ENCODE data around the gene ZNF532. TPM values are rescaled to one million over a fixed set of nuclear protein-coding genes. Genes with fewer than 3 reads are reported as not detected.
"Not testable (repeated sequence)": the region's sequence is repeated elsewhere in the genome, so short reads cannot be mapped to it uniquely, and the experiment has no call there.

Gene ZNF532
- total RNA-seq, 1 donor, result 49.6 TPM

DNA sequence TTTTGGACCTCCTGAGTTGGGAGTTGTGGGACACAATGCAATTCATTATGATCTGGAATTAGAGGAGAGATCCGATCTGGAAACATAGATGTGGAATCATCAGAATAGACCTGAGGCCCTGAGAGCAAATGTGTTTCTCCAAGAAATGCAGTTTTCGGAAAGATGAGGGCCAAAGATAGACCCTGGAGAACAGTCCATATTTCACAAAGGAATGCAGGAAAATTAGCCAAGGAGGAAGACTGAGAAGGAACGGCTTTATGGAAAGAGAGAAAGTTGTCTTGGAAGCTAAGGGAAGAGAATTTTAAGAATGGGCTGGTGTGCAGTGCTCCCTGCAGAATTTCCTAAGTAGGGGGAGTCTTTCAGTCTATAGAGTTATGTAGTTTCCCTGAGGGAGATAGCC, 11.1 kb upstream of the ZNF532 start:
- Histone ChIP-seq H3K9me3 (ENCODE audit: low read depth, low read length) (no peaks in the 10 kb centered on the region), H3K27ac (ENCODE audit: low read depth, low read length) (no peak overlapping the region), H2AFZ (ENCODE audit: low read length) (no peak overlapping the region), H3K4me2 (ENCODE audit: insufficient read depth, low read length) (no peak overlapping the region), H3K79me2 (ENCODE audit: insufficient read depth, low read length) (no peaks in the 10 kb centered on the region), H4K20me1 (ENCODE audit: insufficient read depth, low read length) (no peaks in the 10 kb centered on the region), H3K4me1 (ENCODE audit: insufficient read depth, low read length) (no peaks in the 10 kb centered on the region), H3K36me3 (ENCODE audit: insufficient read depth, low read length) (no peaks in the 10 kb centered on the region), H3K4me3 (ENCODE audit: insufficient read depth, low read length) (no peak overlapping the region), H3K27me3 (ENCODE audit: insufficient read depth, low read length) (no peaks in the 10 kb centered on the region)
- TF ChIP-seq, protein P1, sequence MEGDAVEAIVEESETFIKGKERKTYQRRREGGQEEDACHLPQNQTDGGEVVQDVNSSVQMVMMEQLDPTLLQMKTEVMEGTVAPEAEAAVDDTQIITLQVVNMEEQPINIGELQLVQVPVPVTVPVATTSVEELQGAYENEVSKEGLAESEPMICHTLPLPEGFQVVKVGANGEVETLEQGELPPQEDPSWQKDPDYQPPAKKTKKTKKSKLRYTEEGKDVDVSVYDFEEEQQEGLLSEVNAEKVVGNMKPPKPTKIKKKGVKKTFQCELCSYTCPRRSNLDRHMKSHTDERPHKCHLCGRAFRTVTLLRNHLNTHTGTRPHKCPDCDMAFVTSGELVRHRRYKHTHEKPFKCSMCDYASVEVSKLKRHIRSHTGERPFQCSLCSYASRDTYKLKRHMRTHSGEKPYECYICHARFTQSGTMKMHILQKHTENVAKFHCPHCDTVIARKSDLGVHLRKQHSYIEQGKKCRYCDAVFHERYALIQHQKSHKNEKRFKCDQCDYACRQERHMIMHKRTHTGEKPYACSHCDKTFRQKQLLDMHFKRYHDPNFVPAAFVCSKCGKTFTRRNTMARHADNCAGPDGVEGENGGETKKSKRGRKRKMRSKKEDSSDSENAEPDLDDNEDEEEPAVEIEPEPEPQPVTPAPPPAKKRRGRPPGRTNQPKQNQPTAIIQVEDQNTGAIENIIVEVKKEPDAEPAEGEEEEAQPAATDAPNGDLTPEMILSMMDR (IDR thresholded peaks at IDR 0.05; ENCODE audit: extremely low read depth, low read depth, low read length), result no peak
- DNase-seq (ENCODE audit: insufficient read length, low spot score, missing footprints), result no peak

DNA sequence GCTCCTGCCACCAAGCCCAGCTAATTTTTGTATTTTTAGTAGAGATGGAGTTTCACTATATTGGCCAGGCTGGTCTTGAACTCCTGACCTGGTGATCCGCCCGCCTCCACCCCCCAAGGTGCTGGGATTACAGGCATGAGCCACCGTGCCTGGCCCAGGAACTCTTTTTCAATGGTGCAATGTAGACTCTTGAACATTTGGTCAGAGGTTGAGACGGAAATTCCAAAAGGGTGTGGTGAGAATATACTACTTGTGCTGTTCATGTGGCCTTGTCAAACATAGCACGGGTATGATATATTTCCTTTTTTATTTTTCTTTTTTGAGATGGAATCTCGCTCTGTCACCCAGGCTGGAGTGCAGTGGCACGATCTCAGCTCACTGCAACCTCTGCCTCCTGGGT, 9.2 kb upstream of the ZNF532 start:
- H3K4me3 ChIP-seq (ENCODE audit: insufficient read depth, low read length); H3K27me3 ChIP-seq (ENCODE audit: insufficient read depth, low read length); H3K9me3 ChIP-seq (ENCODE audit: low read depth, low read length); H4K20me1 ChIP-seq (ENCODE audit: insufficient read depth, low read length); H3K36me3 ChIP-seq (ENCODE audit: insufficient read depth, low read length); DNase-seq (ENCODE audit: insufficient read length, low spot score, missing footprints); H3K4me2 ChIP-seq (ENCODE audit: insufficient read depth, low read length); H3K79me2 ChIP-seq (ENCODE audit: insufficient read depth, low read length); H3K4me1 ChIP-seq (ENCODE audit: insufficient read depth, low read length); H2AFZ ChIP-seq (ENCODE audit: low read length); H3K27ac ChIP-seq (ENCODE audit: low read depth, low read length): not testable (repeated sequence)

DNA sequence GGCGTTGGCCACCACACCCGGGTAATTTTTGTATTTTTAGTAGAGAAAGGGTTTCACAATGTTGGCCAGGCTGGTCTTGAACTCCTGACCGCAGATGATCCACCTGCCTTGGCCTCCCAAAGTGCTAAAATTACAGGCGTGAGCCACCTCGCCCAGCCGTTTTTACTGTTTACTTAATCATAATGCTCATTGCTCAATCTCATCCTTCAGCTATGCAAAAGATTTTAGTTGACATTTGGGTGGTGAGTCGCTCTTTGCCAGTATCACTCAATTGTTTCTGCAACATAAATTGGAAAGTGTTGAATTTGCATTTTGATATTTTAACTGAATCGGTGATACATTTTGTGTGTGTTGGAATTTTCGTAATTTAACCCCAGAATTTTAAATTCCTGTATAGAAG, 7.8 kb upstream of the ZNF532 start:
- no peak overlapping the region for H3K4me3 ChIP-seq (ENCODE audit: insufficient read depth, low read length)
- peaks cover 3% of the 10 kb centered on the region for H3K79me2 ChIP-seq (ENCODE audit: insufficient read depth, low read length)
- H3K27ac ChIP-seq (ENCODE audit: low read depth, low read length), result no peak overlapping the region
- TF ChIP-seq, protein P1 (IDR thresholded peaks at IDR 0.05; ENCODE audit: extremely low read depth, low read depth, low read length), result no peak
- peak; percentile 71 for DNase-seq (ENCODE audit: insufficient read length, low spot score, missing footprints)
- no peaks in the 10 kb centered on the region for H3K9me3 ChIP-seq (ENCODE audit: low read depth, low read length)
- H3K27me3 ChIP-seq (ENCODE audit: insufficient read depth, low read length), result no peaks in the 10 kb centered on the region
- no peak overlapping the region for H3K4me2 ChIP-seq (ENCODE audit: insufficient read depth, low read length)
- H2AFZ ChIP-seq (ENCODE audit: low read length), result no peak overlapping the region
- H3K4me1 ChIP-seq (ENCODE audit: insufficient read depth, low read length), result peaks cover 14% of the 10 kb centered on the region
- H4K20me1 ChIP-seq (ENCODE audit: insufficient read depth, low read length), result no peaks in the 10 kb centered on the region
- H3K36me3 ChIP-seq (ENCODE audit: insufficient read depth, low read length), result no peaks in the 10 kb centered on the region

DNA sequence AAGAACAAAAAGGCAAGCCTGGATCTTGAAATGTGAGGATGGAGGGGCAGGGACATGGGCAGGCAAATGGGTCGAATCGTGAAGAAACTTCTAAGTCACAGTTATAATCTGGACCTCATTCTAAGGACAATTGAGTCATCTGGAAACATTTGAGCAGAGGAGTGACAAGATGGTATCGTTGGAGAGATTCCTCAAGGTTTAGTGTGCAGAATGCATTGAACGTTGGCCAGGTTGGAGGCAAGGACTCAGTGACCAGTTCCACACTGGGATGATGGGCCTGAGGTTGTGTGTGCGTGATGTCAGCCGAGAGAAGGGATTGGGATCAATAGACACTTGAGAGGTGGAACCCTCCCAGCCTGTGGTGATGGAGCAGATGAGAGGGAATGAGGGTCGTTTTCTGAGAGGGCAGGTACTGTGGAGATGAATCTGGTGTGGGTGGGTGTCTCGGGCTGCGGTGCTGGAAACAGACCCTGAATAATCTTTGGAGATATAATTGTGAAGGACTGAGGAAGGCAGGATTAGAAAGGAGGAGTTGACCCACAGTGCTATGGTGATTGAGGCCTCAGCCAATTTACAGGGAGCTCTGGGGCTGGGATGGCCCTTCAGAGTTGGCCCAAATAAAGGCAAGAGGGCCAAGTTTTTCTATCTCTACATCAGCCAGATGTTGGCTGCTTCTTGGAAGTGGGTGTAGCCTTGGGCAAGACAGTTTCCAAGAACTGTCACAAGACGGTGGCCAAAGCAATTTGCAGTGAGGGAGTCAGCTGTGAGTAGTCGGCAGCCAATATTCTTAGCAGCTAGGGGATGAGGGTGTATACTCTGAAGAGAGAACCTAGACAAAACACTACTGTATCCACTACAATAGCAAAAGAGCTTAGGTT, 5.8 kb upstream of the ZNF532 start:
- H3K9me3 ChIP-seq (ENCODE audit: low read depth, low read length), result no peaks in the 10 kb centered on the region
- H2AFZ ChIP-seq (ENCODE audit: low read length), result peak overlapping the region; percentile 16
- no peak overlapping the region for H3K4me2 ChIP-seq (ENCODE audit: insufficient read depth, low read length)
- no peak overlapping the region for H3K27ac ChIP-seq (ENCODE audit: low read depth, low read length)
- no peak overlapping the region for H3K4me3 ChIP-seq (ENCODE audit: insufficient read depth, low read length)
- H3K79me2 ChIP-seq (ENCODE audit: insufficient read depth, low read length), result peaks cover 17% of the 10 kb centered on the region
- no peaks in the 10 kb centered on the region for H3K27me3 ChIP-seq (ENCODE audit: insufficient read depth, low read length)
- H3K4me1 ChIP-seq (ENCODE audit: insufficient read depth, low read length), result peaks cover 24% of the 10 kb centered on the region
- DNase-seq (ENCODE audit: insufficient read length, low spot score, missing footprints), result no peak
- no peaks in the 10 kb centered on the region for H3K36me3 ChIP-seq (ENCODE audit: insufficient read depth, low read length)
- H4K20me1 ChIP-seq (ENCODE audit: insufficient read depth, low read length), result no peaks in the 10 kb centered on the region
- TF ChIP-seq, protein P1 (IDR thresholded peaks at IDR 0.05; ENCODE audit: extremely low read depth, low read depth, low read length), result no peak

Measured in osteoblast (primary cell).